A673 (cell line): ENCODE results near the gene TAOK2. TPM values are rescaled to one million over a fixed set of nuclear protein-coding genes. Genes with fewer than 3 reads are reported as not detected.

Experiments
- BruUV-seq: library from RNA; stranded (reverse); fragments of 400-500 nt; replicated peaks from 2 replicates; lab custom pipeline; 2021; lab: Mats Ljungman, UMichigan
- CTCF ChIA-PET: fragments of 300-600 bp; sonication (Branson Sonifier 250); formaldehyde crosslinking; loops from one replicate; lab custom pipeline; 2022; ENCODE audit warnings: antibody characterized with exemption; lab: Charles Lee
- POLR2A ChIA-PET: fragments of 300-600 bp; sonication (Branson Sonifier 250); formaldehyde crosslinking; loops from one replicate; lab custom pipeline; 2022; ENCODE audit warnings: antibody characterized with exemption; ENCODE audit not compliant: low non-redundant PET; lab: Charles Lee
- DNase-seq: peaks from one replicate; pipeline ENCODE4 v3.0.0-alpha.2; 2015; ENCODE audit warnings: low spot score
- H3K27ac ChIP-seq: fragments of 200-600 bp; sonication (generic); 2 replicates; pipeline ENCODE4 v1.5.1; 2016; ENCODE audit warnings: mixed run types, low read depth, mild to moderate bottlenecking, mixed read lengths, antibody characterized with exemption, low read length; ENCODE audit not compliant: poor library complexity, severe bottlenecking
- H3K27me3 ChIP-seq: fragments of 200-600 bp; sonication (generic); replicated peaks from 2 replicates; pipeline ENCODE4 v1.6.1; 2017; ENCODE audit warnings: mixed run types, low read depth, mild to moderate bottlenecking, mixed read lengths, antibody characterized with exemption, low read length; ENCODE audit not compliant: insufficient read depth, poor library complexity
- H3K36me3 ChIP-seq: fragments of 200-600 bp; sonication (generic); 2 replicates; pipeline ENCODE4 v1.6.1; 2016; ENCODE audit warnings: mixed run types, mild to moderate bottlenecking, mixed read lengths, antibody characterized with exemption, low read length; ENCODE audit not compliant: insufficient read depth, poor library complexity, severe bottlenecking
- H3K4me1 ChIP-seq: fragments of 200-600 bp; sonication (generic); 2 replicates; pipeline ENCODE4 v1.6.1; 2017; ENCODE audit warnings: mixed run types, mild to moderate bottlenecking, mixed read lengths, antibody characterized with exemption, low read length; ENCODE audit not compliant: insufficient read depth, poor library complexity, severe bottlenecking
- H3K4me3 ChIP-seq: fragments of 200-600 bp; sonication (generic); 2 replicates; pipeline ENCODE4 v1.5.1; 2016; ENCODE audit warnings: low read depth, mixed run types, mild to moderate bottlenecking, mixed read lengths, low read length; ENCODE audit not compliant: poor library complexity, severe bottlenecking
- H3K9me3 ChIP-seq: fragments of 200-600 bp; sonication (generic); 2 replicates; pipeline ENCODE4 v1.6.1; 2016; ENCODE audit warnings: mixed run types, low read depth, mild to moderate bottlenecking, mixed read lengths, antibody characterized with exemption, low read length; ENCODE audit not compliant: poor library complexity, severe bottlenecking
- EZH2 ChIP-seq: fragments of 200-600 bp; sonication (generic); IDR thresholded peaks from 2 replicates; pipeline ENCODE4 v1.6.1; 2017; ENCODE audit warnings: borderline replicate concordance, low read depth, mild to moderate bottlenecking, mixed read lengths, antibody characterized with exemption, low read length; ENCODE audit not compliant: poor library complexity, severe bottlenecking
- intact Hi-C: fragments of 100-400 bp; cut with micrococcal nuclease; formaldehyde crosslinking; loops from one replicate; pipeline ENCODE4 v1.10.0; 2022; ENCODE audit not compliant: unreplicated experiment
- total RNA-seq: library from RNA; stranded (reverse); gene quantifications from 2 replicates; pipeline ENCODE4 v1.2.3, GENCODE V29; 2021
- TF ChIP-seq, protein P1 (sequence below): fragments of 300-800, 200-600 bp; sonication (generic); conservative IDR thresholded peaks from 2 replicates; pipeline ENCODE4 v1.5.1; 2017; ENCODE audit warnings: low read depth, mild to moderate bottlenecking, antibody characterized with exemption, low read length, moderate library complexity, mixed read lengths

Gene TAOK2
- total RNA-seq, 1 experiment from 2014 or later: 50.2 TPM

DNA sequence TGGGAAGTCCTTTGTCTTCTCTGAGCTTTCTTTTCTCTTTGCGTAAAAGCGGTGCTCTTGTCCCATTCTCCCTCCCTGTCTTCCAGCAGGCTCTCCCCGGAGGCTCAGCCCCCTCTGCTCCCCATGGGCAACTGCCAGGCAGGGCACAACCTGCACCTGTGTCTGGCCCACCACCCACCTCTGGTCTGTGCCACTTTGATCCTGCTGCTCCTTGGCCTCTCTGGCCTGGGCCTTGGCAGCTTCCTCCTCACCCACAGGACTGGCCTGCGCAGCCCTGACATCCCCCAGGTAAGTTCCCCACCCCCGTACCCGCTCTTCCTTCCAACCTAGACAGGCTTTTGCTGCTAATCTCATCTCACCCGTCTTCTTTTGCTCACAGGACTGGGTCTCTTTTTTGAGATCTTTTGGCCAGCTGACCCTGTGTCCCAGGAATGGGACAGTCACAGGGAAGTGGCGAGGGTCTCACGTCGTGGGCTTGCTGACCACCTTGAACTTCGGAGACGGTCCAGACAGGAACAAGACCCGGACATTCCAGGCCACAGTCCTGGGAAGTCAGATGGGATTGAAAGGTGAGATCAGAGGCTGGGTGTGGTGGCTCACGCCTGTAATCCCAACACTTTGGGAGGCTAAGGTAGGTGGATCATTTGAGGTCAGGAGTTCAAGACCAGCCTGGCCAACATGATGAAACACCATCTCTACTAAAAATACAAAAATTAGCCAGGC lies 10.5 kb upstream of the TAOK2 start:
- Histone ChIP-seq H3K4me1 (peaks cover 13% of the 10 kb centered on the region), H3K36me3 (no peaks in the 10 kb centered on the region), H3K4me3 (peak overlapping the region; percentile 65), H3K27me3 (no peaks in the 10 kb centered on the region), H3K27ac (peak overlapping the region; percentile 90), H3K9me3 (no peaks in the 10 kb centered on the region)
- no TSS peak for BruUV-seq
- POLR2A ChIA-PET: interaction anchor here (0.7 kb wide), 1 partner anchor 10 kb away, joined by 3 read pairs; no protein-coding TSS in a partner anchor
- CTCF ChIA-PET: no interaction called here
- DNase-seq: no peak
- no peak for TF ChIP-seq EZH2
- TF ChIP-seq, protein P1, sequence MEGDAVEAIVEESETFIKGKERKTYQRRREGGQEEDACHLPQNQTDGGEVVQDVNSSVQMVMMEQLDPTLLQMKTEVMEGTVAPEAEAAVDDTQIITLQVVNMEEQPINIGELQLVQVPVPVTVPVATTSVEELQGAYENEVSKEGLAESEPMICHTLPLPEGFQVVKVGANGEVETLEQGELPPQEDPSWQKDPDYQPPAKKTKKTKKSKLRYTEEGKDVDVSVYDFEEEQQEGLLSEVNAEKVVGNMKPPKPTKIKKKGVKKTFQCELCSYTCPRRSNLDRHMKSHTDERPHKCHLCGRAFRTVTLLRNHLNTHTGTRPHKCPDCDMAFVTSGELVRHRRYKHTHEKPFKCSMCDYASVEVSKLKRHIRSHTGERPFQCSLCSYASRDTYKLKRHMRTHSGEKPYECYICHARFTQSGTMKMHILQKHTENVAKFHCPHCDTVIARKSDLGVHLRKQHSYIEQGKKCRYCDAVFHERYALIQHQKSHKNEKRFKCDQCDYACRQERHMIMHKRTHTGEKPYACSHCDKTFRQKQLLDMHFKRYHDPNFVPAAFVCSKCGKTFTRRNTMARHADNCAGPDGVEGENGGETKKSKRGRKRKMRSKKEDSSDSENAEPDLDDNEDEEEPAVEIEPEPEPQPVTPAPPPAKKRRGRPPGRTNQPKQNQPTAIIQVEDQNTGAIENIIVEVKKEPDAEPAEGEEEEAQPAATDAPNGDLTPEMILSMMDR: no peak
- intact Hi-C loops: loop anchor here (2.0 kb wide), 1 partner anchor 100 kb away; the partner anchor contains the start of gene CDIPT

DNA sequence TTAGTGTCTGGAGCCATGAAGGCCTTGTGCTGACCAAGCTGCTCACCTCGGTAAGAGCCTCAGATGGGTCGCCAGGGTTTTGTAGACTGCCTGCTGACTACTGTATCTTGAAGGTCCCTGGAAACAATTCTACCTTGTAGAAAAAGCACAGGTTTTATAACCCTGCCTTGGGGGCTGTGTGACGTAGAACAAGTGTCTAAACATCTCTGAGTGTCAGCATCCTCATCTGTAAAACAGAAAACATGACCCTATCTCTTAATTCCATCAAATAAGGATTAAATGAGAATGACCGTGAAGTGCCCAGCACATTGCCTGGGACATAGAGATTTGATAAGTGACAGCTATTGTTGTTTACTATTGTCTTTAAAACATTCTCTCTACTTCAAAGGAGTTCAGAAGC lies 5.5 kb upstream of the TAOK2 start:
- ChIA-PET CTCF (no interaction called here), POLR2A (no interaction called here)
- DNase-seq: no peak
- no TSS peak for BruUV-seq
- Histone ChIP-seq H3K4me1 (no peaks in the 10 kb centered on the region), H3K4me3 (no peak overlapping the region), H3K27me3 (no peaks in the 10 kb centered on the region), H3K27ac (no peak overlapping the region), H3K36me3 (peaks cover 4% of the 10 kb centered on the region), H3K9me3 (peaks cover 5% of the 10 kb centered on the region)
- intact Hi-C loops: no loop called here
- TF ChIP-seq, protein P1: no peak
- TF ChIP-seq EZH2: no peak

DNA sequence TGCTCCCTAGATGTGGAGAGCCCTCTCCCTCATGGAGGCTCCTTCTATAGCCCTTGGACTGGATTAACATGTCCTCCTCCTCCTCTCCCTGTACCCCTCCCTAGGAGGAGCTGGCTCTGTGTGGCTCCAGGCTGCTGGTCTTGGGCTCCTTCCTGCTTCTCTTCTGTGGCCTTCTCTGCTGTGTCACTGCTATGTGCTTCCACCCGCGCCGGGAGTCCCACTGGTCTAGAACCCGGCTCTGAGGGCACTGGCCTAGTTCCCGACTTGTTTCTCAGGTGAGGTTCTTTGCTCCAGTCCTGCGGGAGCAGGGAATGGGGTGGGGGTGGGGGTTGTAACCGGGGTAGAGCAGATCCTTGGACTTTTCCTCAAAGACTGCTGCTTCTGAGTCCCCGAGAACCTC lies 2.4 kb upstream of the TAOK2 start:
- CTCF ChIA-PET: no interaction called here
- Histone ChIP-seq H3K27ac (no peak overlapping the region), H3K4me3 (no peak overlapping the region), H3K36me3 (peaks cover 4% of the 10 kb centered on the region), H3K9me3 (peaks cover 6% of the 10 kb centered on the region), H3K27me3 (no peaks in the 10 kb centered on the region), H3K4me1 (peaks cover 12% of the 10 kb centered on the region)
- DNase-seq: no peak
- BruUV-seq: no TSS peak
- POLR2A ChIA-PET: no interaction called here
- intact Hi-C loops: loop anchor here (5.0 kb wide), 1 partner anchor 44 kb away; the partner anchor contains the start of gene KCTD13
- no peak for TF ChIP-seq EZH2
- TF ChIP-seq, protein P1: no peak
